B cell (primary cell): ENCODE results near the gene PRKAR2A. TPM values are rescaled to one million over a fixed set of nuclear protein-coding genes. Genes with fewer than 3 reads are reported as not detected.

Source experiments
- ATAC-seq: fragments of 200-7000 bp; cut with Tn5 transposase; one replicate; pipeline ENCODE4 v1.10.0; 2021; ENCODE audit warnings: low read depth, mild to moderate bottlenecking, moderate number of reproducible peaks, moderate library complexity
- CTCF ChIA-PET: fragments of 350-600 bp; sonication (Branson Sonifier 250); formaldehyde crosslinking; loops from one replicate; lab custom pipeline; 2021; ENCODE audit warnings: antibody characterized with exemption, inconsistent platforms; lab: Charles Lee
- POLR2A ChIA-PET: fragments of 350-600 bp; sonication (Branson Sonifier 250); formaldehyde crosslinking; loops from one replicate; lab custom pipeline; 2021; ENCODE audit warnings: antibody characterized with exemption; lab: Charles Lee
- DNase-seq: peaks from one replicate; pipeline ENCODE4 v3.0.0; 2013
- H2AFZ ChIP-seq: 2 replicates; pipeline ENCODE4 v1.6.1; 2012; ENCODE audit warnings: mild to moderate bottlenecking, low read depth, low read length; ENCODE audit not compliant: insufficient read depth, poor library complexity, severe bottlenecking
- H3K27ac ChIP-seq, 2 donors: 1 replicate in 1 of 2; 2 replicates in 1 of 2; pipeline ENCODE4 v1.5.1; 2012 to 2013; ENCODE audit warnings: low read length in 2 of 2, mild to moderate bottlenecking in 2 of 2, moderate library complexity in 1 of 2
- H3K27me3 ChIP-seq, 4 experiments: fragments of 200-600 bp in 1 of 4; sonication (generic) in 1 of 4; replicated peaks in 1 of 4; 1 replicate in 2 of 4; 2 replicates in 2 of 4; pipeline versions ENCODE4 v1.6.1 to v1.7.0; 2013 to 2016; ENCODE audit warnings: low read length in 3 of 4, mild to moderate bottlenecking in 2 of 4, mixed read lengths in 1 of 4, moderate library complexity in 1 of 4; ENCODE audit not compliant: insufficient read depth in 4 of 4, control insufficient read depth in 3 of 4; ENCODE audit errors: control extremely low read depth in 1 of 4
- H3K36me3 ChIP-seq, 2 experiments: replicated peaks in 1 of 2; 1 replicate in 1 of 2; 2 replicates in 1 of 2; pipeline versions ENCODE4 v1.6.1 to v1.7.1; 2013; ENCODE audit warnings: low read length in 1 of 2; ENCODE audit not compliant: insufficient read depth in 2 of 2, control insufficient read depth in 1 of 2; ENCODE audit errors: control extremely low read depth in 1 of 2, extremely low read depth in 1 of 2
- H3K4me1 ChIP-seq, 2 donors: fragments of 200-600 bp in 1 of 2; sonication (generic) in 1 of 2; 1 replicate in 1 of 2; 2 replicates in 1 of 2; pipeline versions ENCODE4 v1.5.1 to v1.6.1; 2013 to 2017; ENCODE audit warnings: low read length in 2 of 2; ENCODE audit not compliant: control insufficient read depth in 2 of 2, insufficient read depth in 2 of 2
- H3K4me2 ChIP-seq: replicated peaks from 2 replicates; pipeline ENCODE3; 2012; ENCODE audit warnings: mild to moderate bottlenecking, low read depth, low read length; ENCODE audit not compliant: poor library complexity, severe bottlenecking
- H3K4me3 ChIP-seq, 5 experiments: fragments of 200-600 bp in 1 of 5; sonication (generic) in 1 of 5; 1 replicate in 3 of 5; 2 replicates in 2 of 5; pipeline versions ENCODE4 v1.5.1 to v1.7.0; 2011 to 2016; ENCODE audit warnings: low read length in 4 of 5, mild to moderate bottlenecking in 4 of 5, low read depth in 2 of 5, control low read depth in 1 of 5, moderate library complexity in 1 of 5; ENCODE audit not compliant: insufficient read depth in 1 of 5; ENCODE audit errors: control extremely low read depth in 1 of 5, extremely low read depth in 1 of 5
- H3K79me2 ChIP-seq: fragments of 200-600 bp; sonication (generic); one replicate; pipeline ENCODE4 v1.6.0; 2016; ENCODE audit warnings: low read length; ENCODE audit not compliant: control insufficient read depth, insufficient read depth
- H3K9ac ChIP-seq: fragments of 200-600 bp; sonication (generic); 2 replicates; pipeline ENCODE4 v1.6.1; 2017; ENCODE audit warnings: mild to moderate bottlenecking, low read length, moderate library complexity
- H3K9me3 ChIP-seq, 3 donors: one replicate each; pipeline versions ENCODE4 v1.6.1 to v1.7.1; 2013; ENCODE audit warnings: low read length in 2 of 3; ENCODE audit not compliant: control insufficient read depth in 2 of 3, insufficient read depth in 1 of 3; ENCODE audit errors: control extremely low read depth in 1 of 3
- H4K20me1 ChIP-seq: 2 replicates; pipeline ENCODE4 v1.6.0; 2012; ENCODE audit warnings: mild to moderate bottlenecking, low read length; ENCODE audit not compliant: insufficient read depth, control insufficient read depth, poor library complexity, severe bottlenecking
- H3K27ac Mint-ChIP-seq: one replicate; pipeline ENCODE4 v1.8.0; 2021; ENCODE audit warnings: mixed read lengths
- H3K27me3 Mint-ChIP-seq: one replicate; pipeline ENCODE4 v1.8.0; 2021; ENCODE audit warnings: mixed read lengths
- H3K4me1 Mint-ChIP-seq: one replicate; pipeline ENCODE4 v1.8.0; 2021; ENCODE audit warnings: mixed read lengths
- H3K4me3 Mint-ChIP-seq: one replicate; pipeline ENCODE4 v1.8.0; 2021; ENCODE audit warnings: mixed read lengths
- H3K9me3 Mint-ChIP-seq: one replicate; pipeline ENCODE4 v1.8.0; 2022; ENCODE audit warnings: mixed read lengths; ENCODE audit not compliant: insufficient read depth
- CTCF ChIP-seq: fragments of 200-600 bp; IDR thresholded peaks from one replicate; pipeline ENCODE4 v1.8.0; 2022; ENCODE audit warnings: antibody characterized with exemption, mild to moderate bottlenecking
- EZH2 ChIP-seq: IDR thresholded peaks from 2 replicates; pipeline ENCODE4 v1.6.1; 2012; ENCODE audit warnings: borderline replicate concordance, low read depth, mild to moderate bottlenecking, moderate library complexity, low read length; ENCODE audit not compliant: insufficient read depth, poor library complexity, severe bottlenecking
- WGBS: methylation state at CpG from one replicate; pipeline ENCODE4 v1.1.5; 2013; ENCODE audit warnings: missing lambda C conversion rate; ENCODE audit not compliant: insufficient coverage; 5-methylcytosine and 5-hydroxymethylcytosine counted together
- intact Hi-C: fragments of 100-400 bp; cut with micrococcal nuclease; formaldehyde crosslinking; loops from one replicate; pipeline ENCODE4 v1.10.0; 2022
- polyA plus RNA-seq: library from polyadenylated mRNA; depleted of rRNA; stranded (reverse); fragments of >200 nt; gene quantifications from 2 replicates; pipeline ENCODE4 v1.2.3, GENCODE V29; 2012
- total RNA-seq, 2 donors: library from RNA; stranded (reverse); fragments of 120-200 nt in 1 of 2; gene quantifications; 1 replicate in 1 of 2; 2 replicates in 1 of 2; pipeline versions ENCODE4 v1.2.3 to v1.2.4, GENCODE V29; 2013 to 2022

PRKAR2A gene
- total and polyA plus RNA-seq, 2 donors (not counting 1 experiment from before 2014, with no cell fraction given), result 4.3 to 25.0 TPM

GRCh38 chr3:48789665-48790064 is 58.0 kb downstream of the PRKAR2A start:
- H3K79me2 ChIP-seq, result no peaks in the 10 kb centered on the region
- no peaks in the 10 kb centered on the region for H3K4me1 Mint-ChIP-seq
- 100% methylated on average over 2 of the region's 3 CpGs for WGBS
- no peaks in the 10 kb centered on the region for H4K20me1 ChIP-seq
- ChIA-PET CTCF (no interaction called here), POLR2A (no interaction called here)
- H2AFZ ChIP-seq, result no peak overlapping the region
- H3K9me3 Mint-ChIP-seq, result no peaks in the 10 kb centered on the region
- no peak overlapping the region for H3K27ac ChIP-seq
- TF ChIP-seq CTCF, result no peak
- TF ChIP-seq EZH2, result no peak
- no peak overlapping the region for H3K4me2 ChIP-seq
- no peak overlapping the region for H3K27ac Mint-ChIP-seq
- DNase-seq, result no peak
- no peaks in the 10 kb centered on the region for H3K27me3 ChIP-seq
- no peaks in the 10 kb centered on the region for H3K4me1 ChIP-seq
- no peak for ATAC-seq
- H3K36me3 ChIP-seq, result peaks cover 4 to 14% of the 10 kb centered on the region in 2 experiments
- H3K4me3 Mint-ChIP-seq, result no peak overlapping the region
- intact Hi-C loops, result no loop called here
- H3K9ac ChIP-seq, result no peak overlapping the region
- H3K4me3 ChIP-seq, result no peak overlapping the region
- H3K27me3 Mint-ChIP-seq, result no peaks in the 10 kb centered on the region
- no peaks in the 10 kb centered on the region for H3K9me3 ChIP-seq

- ATAC-seq, result no peak
- H3K4me2 ChIP-seq, result no peak overlapping the region
- DNase-seq, result no peak
- WGBS, result 100% methylated on average over 1 of the region's 1 CpG
- no peak overlapping the region for H3K27ac ChIP-seq
- Mint-ChIP-seq H3K27me3 (no peaks in the 10 kb centered on the region), H3K4me1 (no peaks in the 10 kb centered on the region), H3K27ac (no peak overlapping the region), H3K9me3 (no peaks in the 10 kb centered on the region), H3K4me3 (no peak overlapping the region)
- no peaks in the 10 kb centered on the region for H3K27me3 ChIP-seq
- no peak overlapping the region for H3K9ac ChIP-seq
- POLR2A ChIA-PET, result no interaction called here
- no peaks in the 10 kb centered on the region for H3K4me1 ChIP-seq
- no peak overlapping the region for H2AFZ ChIP-seq
- no peaks in the 10 kb centered on the region for H3K9me3 ChIP-seq
- no peaks in the 10 kb centered on the region for H3K79me2 ChIP-seq
- peaks cover 4 to 11% of the 10 kb centered on the region in 2 experiments for H3K36me3 ChIP-seq
- intact Hi-C loops, result no loop called here
- H4K20me1 ChIP-seq, result no peaks in the 10 kb centered on the region
- TF ChIP-seq EZH2, result no peak
- TF ChIP-seq CTCF, result no peak
- H3K4me3 ChIP-seq, result no peak overlapping the region
- CTCF ChIA-PET, result no interaction called here
Measured at GRCh38 chr3:48788544-48789162, 59.0 kb downstream of the PRKAR2A start.
